ENCODE data around the gene CACNB4.

CACNB4 gene

DNA sequence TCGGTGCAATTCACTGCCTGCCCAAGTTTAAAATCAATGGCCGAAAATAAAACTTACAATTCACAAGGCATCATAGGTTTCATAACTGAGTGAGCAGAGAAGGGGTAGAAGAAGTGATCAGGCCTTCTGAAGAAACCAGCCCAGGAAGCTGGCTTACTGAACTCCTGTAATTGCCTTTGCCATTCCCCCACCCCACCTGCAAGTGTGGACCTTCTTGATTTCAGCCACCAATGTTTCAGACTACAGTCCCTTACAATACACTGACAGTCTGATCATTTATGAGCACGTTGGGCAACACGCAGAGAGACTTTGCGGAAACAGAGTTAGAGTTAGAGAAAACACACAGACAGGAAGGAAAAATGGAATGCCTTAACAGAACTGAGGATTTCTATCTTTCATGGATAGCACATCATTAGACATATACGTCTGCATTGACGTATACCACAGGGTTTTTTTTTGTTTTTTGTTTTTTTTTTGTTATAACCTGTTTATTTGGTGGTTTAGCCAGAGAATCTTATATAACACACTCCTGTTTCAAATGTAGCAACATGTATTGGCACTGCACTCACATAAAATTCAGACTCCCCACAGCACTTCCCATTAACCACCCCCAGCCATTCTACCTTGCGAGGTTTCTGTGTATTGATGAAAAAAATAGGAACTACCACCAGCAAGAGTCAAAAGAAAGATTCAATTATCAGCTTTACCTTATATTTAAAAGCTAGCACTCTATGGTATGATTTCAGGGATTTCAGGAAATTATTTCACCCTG lies 126.4 kb downstream of the CACNB4 start:
- Histone ChIP-seq H3K27me3 (ENCODE audit: control insufficient read depth in 1 of 2, insufficient read depth in 1 of 2, low read length in 2 of 2) (peaks cover 7 to 9% of the 10 kb centered on the region in 2 experiments), H2AFZ (ENCODE audit: low read depth, low read length) (no peak overlapping the region), H2AK5ac (ENCODE audit: low read length, severe bottlenecking) (no peak overlapping the region), H2BK15ac (ENCODE audit: low read depth, poor library complexity, severe bottlenecking) (no peak overlapping the region), H3K4me2 (ENCODE audit: low read length, poor library complexity, severe bottlenecking) (no peak overlapping the region), H4K8ac (ENCODE audit: low read length) (no peak overlapping the region), H2BK12ac (ENCODE audit: low read length in 2 of 2) (no peak overlapping the region), H3K9ac (ENCODE audit: low read length) (no peak overlapping the region), H3K18ac (ENCODE audit: low read depth in 1 of 2, low read length in 2 of 2) (no peak overlapping the region), H3K9me3 (ENCODE audit: control insufficient read depth, low read length) (no peaks in the 10 kb centered on the region), H3K27ac (ENCODE audit: low read length, poor library complexity, severe bottlenecking) (no peak overlapping the region), H3K4ac (ENCODE audit: low read depth in 1 of 2, low read length in 2 of 2) (no peak overlapping the region), H3K14ac (ENCODE audit: low read length in 2 of 2) (no peak overlapping the region), H3K4me3 (ENCODE audit: insufficient read depth in 1 of 2, low read depth in 1 of 2, low read length in 2 of 2) (no peak overlapping the region), H2BK120ac (ENCODE audit: low read depth, low read length) (no peak overlapping the region), H3K79me1 (replicated peaks; ENCODE audit: low read length, poor library complexity, severe bottlenecking) (no peaks in the 10 kb centered on the region), H3K36me3 (ENCODE audit: control insufficient read depth in 1 of 2, insufficient read depth in 2 of 2, low read depth in 1 of 2, low read length in 2 of 2) (no peaks in the 10 kb centered on the region), H3K23ac (ENCODE audit: low read length in 2 of 2) (no peak overlapping the region), H3K4me1 (ENCODE audit: control insufficient read depth, insufficient read depth, low read depth, low read length) (no peaks in the 10 kb centered on the region), H2BK5ac (ENCODE audit: low read depth, low read length, poor library complexity, severe bottlenecking) (no peak overlapping the region), H4K91ac (ENCODE audit: low read length) (no peak overlapping the region)
- DNase-seq, result no peak
- WGBS, result 83% methylated on average over 4 of the region's 8 CpGs

DNA sequence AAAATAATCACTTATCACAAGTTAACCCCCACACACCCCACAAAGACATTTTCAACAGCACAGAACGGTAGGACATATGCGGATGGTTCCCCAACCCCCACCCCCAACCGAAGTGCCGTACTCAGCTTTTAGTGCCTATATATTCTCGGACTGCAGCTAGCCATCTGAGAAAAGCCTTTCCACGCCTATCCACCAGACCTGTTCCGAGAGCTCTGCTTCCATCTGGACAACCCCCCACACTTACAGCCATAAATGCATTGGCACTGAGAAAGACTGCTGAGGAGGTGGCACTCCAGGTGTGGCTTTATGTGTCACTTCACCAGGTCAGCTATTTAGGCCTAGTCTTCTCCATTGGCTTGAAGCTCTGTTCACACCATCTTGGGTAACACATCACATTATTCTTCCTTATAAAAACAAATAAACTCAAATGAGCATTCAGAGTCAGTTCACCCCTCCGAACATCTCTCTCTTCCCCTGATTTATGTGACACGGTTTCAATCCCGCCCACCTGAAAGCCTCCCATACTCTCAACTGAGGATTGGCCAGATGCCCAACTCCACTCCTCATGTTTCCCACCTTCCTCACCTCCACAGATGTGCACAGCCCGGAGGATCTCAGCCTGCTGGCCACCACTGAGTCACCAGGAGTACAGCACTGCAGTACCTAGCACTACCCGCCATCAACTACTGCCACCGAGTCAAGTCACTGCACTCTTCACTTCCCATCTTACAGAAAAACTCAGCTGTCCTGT lies 127.4 kb downstream of the CACNB4 start:
- Histone ChIP-seq H3K14ac (ENCODE audit: low read length in 2 of 2) (no peak overlapping the region), H2BK5ac (ENCODE audit: low read depth, low read length, poor library complexity, severe bottlenecking) (no peak overlapping the region), H3K4me1 (ENCODE audit: control insufficient read depth, insufficient read depth, low read depth, low read length) (no peaks in the 10 kb centered on the region), H2BK12ac (ENCODE audit: low read length in 2 of 2) (no peak overlapping the region), H2BK120ac (ENCODE audit: low read depth, low read length) (no peak overlapping the region), H3K4me3 (ENCODE audit: insufficient read depth in 1 of 2, low read depth in 1 of 2, low read length in 2 of 2) (no peak overlapping the region), H3K23ac (ENCODE audit: low read length in 2 of 2) (no peak overlapping the region), H3K9me3 (ENCODE audit: control insufficient read depth, low read length) (no peaks in the 10 kb centered on the region), H3K4ac (ENCODE audit: low read depth in 1 of 2, low read length in 2 of 2) (no peak overlapping the region), H2AK5ac (ENCODE audit: low read length, severe bottlenecking) (no peak overlapping the region), H2AFZ (ENCODE audit: low read depth, low read length) (no peak overlapping the region), H3K27ac (ENCODE audit: low read length, poor library complexity, severe bottlenecking) (no peak overlapping the region), H3K9ac (ENCODE audit: low read length) (no peak overlapping the region), H3K18ac (ENCODE audit: low read depth in 1 of 2, low read length in 2 of 2) (no peak overlapping the region), H4K8ac (ENCODE audit: low read length) (no peak overlapping the region), H3K36me3 (ENCODE audit: control insufficient read depth in 1 of 2, insufficient read depth in 2 of 2, low read depth in 1 of 2, low read length in 2 of 2) (no peaks in the 10 kb centered on the region), H4K91ac (ENCODE audit: low read length) (no peak overlapping the region), H3K79me1 (replicated peaks; ENCODE audit: low read length, poor library complexity, severe bottlenecking) (no peaks in the 10 kb centered on the region), H3K27me3 (ENCODE audit: control insufficient read depth in 1 of 2, insufficient read depth in 1 of 2, low read length in 2 of 2) (peaks cover 2 to 9% of the 10 kb centered on the region in 2 experiments), H3K4me2 (ENCODE audit: low read length, poor library complexity, severe bottlenecking) (no peak overlapping the region), H2BK15ac (ENCODE audit: low read depth, poor library complexity, severe bottlenecking) (no peak overlapping the region)
- DNase-seq, result no peak
- WGBS, result 91% methylated on average over 13 of the region's 13 CpGs

DNA sequence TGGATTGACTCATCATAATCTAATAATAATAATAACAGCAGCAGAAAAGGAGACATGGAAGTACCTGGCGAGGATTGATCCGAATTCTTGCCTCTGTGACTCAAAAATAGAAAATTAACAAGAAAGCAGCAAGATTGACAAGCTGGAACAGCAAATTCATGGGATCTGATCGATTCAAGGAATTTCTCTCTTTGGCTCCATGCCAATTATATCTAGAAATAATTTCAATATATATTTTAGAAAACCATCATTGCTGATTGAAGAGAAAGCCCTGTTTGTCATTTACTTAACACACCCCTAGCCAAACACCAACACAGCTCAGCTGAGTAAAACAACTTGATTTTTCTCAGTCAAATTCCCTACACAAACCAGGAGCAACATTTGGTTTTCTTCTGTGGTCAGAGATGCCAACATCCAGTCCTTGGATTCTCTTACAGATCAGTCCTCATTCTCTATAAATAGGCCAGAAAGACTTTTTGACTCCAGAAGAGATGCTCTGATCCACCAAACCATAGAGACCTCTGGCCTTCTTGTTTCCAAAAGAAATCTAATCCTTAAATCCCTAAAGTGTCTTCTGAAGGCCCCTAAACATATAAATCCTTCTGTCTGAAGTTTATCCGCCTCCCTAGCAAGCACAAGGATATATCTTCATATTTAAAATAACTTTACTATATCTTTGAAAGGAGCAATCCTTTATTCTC lies 129.9 kb downstream of the CACNB4 start:
- H3K14ac ChIP-seq (ENCODE audit: low read length in 2 of 2), result no peak overlapping the region
- H3K79me1 ChIP-seq (replicated peaks; ENCODE audit: low read length, poor library complexity, severe bottlenecking), result no peaks in the 10 kb centered on the region
- WGBS, result 85% methylated on average over 4 of the region's 4 CpGs
- no peak overlapping the region for H3K27ac ChIP-seq (ENCODE audit: low read length, poor library complexity, severe bottlenecking)
- no peak overlapping the region for H4K91ac ChIP-seq (ENCODE audit: low read length)
- no peak overlapping the region for H2AK5ac ChIP-seq (ENCODE audit: low read length, severe bottlenecking)
- H2BK12ac ChIP-seq (ENCODE audit: low read length in 2 of 2), result no peak overlapping the region
- H3K4me3 ChIP-seq (ENCODE audit: insufficient read depth in 1 of 2, low read depth in 1 of 2, low read length in 2 of 2), result no peak overlapping the region
- no peak for DNase-seq
- no peak overlapping the region for H3K23ac ChIP-seq (ENCODE audit: low read length in 2 of 2)
- peaks cover 0 to 4% of the 10 kb centered on the region in 2 experiments for H3K27me3 ChIP-seq (ENCODE audit: control insufficient read depth in 1 of 2, insufficient read depth in 1 of 2, low read length in 2 of 2)
- H3K4me1 ChIP-seq (ENCODE audit: control insufficient read depth, insufficient read depth, low read depth, low read length), result no peaks in the 10 kb centered on the region
- H3K36me3 ChIP-seq (ENCODE audit: control insufficient read depth in 1 of 2, insufficient read depth in 2 of 2, low read depth in 1 of 2, low read length in 2 of 2), result no peaks in the 10 kb centered on the region
- H4K8ac ChIP-seq (ENCODE audit: low read length), result no peak overlapping the region
- no peak overlapping the region for H2BK15ac ChIP-seq (ENCODE audit: low read depth, poor library complexity, severe bottlenecking)
- H2BK120ac ChIP-seq (ENCODE audit: low read depth, low read length), result no peak overlapping the region
- H3K4me2 ChIP-seq (ENCODE audit: low read length, poor library complexity, severe bottlenecking), result no peak overlapping the region
- no peak overlapping the region for H3K4ac ChIP-seq (ENCODE audit: low read depth in 1 of 2, low read length in 2 of 2)
- H2AFZ ChIP-seq (ENCODE audit: low read depth, low read length), result no peak overlapping the region
- H2BK5ac ChIP-seq (ENCODE audit: low read depth, low read length, poor library complexity, severe bottlenecking), result no peak overlapping the region
- H3K9me3 ChIP-seq (ENCODE audit: control insufficient read depth, low read length), result no peaks in the 10 kb centered on the region
- no peak overlapping the region for H3K9ac ChIP-seq (ENCODE audit: low read length)
- no peak overlapping the region for H3K18ac ChIP-seq (ENCODE audit: low read depth in 1 of 2, low read length in 2 of 2)

All from mesenchymal stem cell (in vitro differentiated cells and primary cell).